Subcutaneous adipose tissue (tissue), 4 donors: ENCODE results near the gene CD37. TPM values are rescaled to one million over a fixed set of nuclear protein-coding genes. Genes with fewer than 3 reads are reported as not detected.

ENCODE experiments used
- CTCF ChIP-seq: fragments of 450-650 bp; IDR thresholded peaks from one replicate; pipeline ENCODE4 v1.5.1; 2016; ENCODE audit warnings: low read depth, mild to moderate bottlenecking, control low read depth, antibody characterized with exemption, moderate library complexity
- total RNA-seq, 4 donors: library from RNA; depleted of rRNA; stranded (reverse); fragments of >200 nt; gene quantifications; one replicate each; pipeline ENCODE4 v1.1.0, GENCODE V29; 2016

The CD37 gene
- total RNA-seq, 4 donors from 2014 or later: 8.9 to 87.4 (median 21.1) TPM

GRCh38 chr19:49326165-49326704, 9.0 kb upstream of the CD37 start:
- TF ChIP-seq CTCF: no peak

- TF ChIP-seq CTCF: no peak
Measured at GRCh38 chr19:49327878-49328544, 7.2 kb upstream of the CD37 start.

- no peak for TF ChIP-seq CTCF
Measured at GRCh38 chr19:49328741-49329140, 6.5 kb upstream of the CD37 start.

- no peak for TF ChIP-seq CTCF
Measured at GRCh38 chr19:49331616-49332055, 3.6 kb upstream of the CD37 start.

GRCh38 chr19:49333418-49333805, 1.8 kb upstream of the CD37 start:
- no peak for TF ChIP-seq CTCF

GRCh38 chr19:49333811-49334288, 1.4 kb upstream of the CD37 start:
- TF ChIP-seq CTCF: no peak

GRCh38 chr19:49335784-49336481, 727 bp downstream of the CD37 start:
- no peak for TF ChIP-seq CTCF
